Spleen (tissue), 7 donors: ENCODE data around the gene SDS.
"Not testable (repeated sequence)": the region's sequence is repeated elsewhere in the genome, so short reads cannot be mapped to it uniquely, and the experiment has no call there.

Experiments used
- POLR2A ChIP-seq, 3 donors: fragments of 450-650 bp; IDR thresholded peaks; one replicate each; pipeline ENCODE4 v1.5.1; 2017; ENCODE audit warnings: antibody characterized with exemption in 3 of 3, mild to moderate bottlenecking in 1 of 3
- POLR2AphosphoS5 ChIP-seq, 3 donors: sonication (generic); formaldehyde crosslinking; IDR thresholded peaks; one replicate each; pipeline ENCODE4 v1.5.1; 2017; ENCODE audit warnings: antibody characterized with exemption in 3 of 3
- TF ChIP-seq, protein P1 (sequence below), 11 experiments: fragments of 200-600 bp in 7 of 11; fragments of 450-650 bp in 4 of 11; sonication (generic) in 4 of 11; IDR thresholded peaks in 8 of 11; conservative IDR thresholded peaks in 3 of 11; 1 replicate in 7 of 11; 2 replicates in 4 of 11; pipeline versions ENCODE4 v1.4.0 to v1.8.0; 2016 to 2021; ENCODE audit warnings: antibody characterized with exemption in 11 of 11, inconsistent platforms in 4 of 11, mild to moderate bottlenecking in 1 of 11
- donor health status: DM: no; HTN: no; CAD: no; lungs with moderate emphysema.
- donor health status: DM: no; HTN: no; CAD: no.
- donor health status: DM: no; HTN: no; CAD: no.

DNA sequence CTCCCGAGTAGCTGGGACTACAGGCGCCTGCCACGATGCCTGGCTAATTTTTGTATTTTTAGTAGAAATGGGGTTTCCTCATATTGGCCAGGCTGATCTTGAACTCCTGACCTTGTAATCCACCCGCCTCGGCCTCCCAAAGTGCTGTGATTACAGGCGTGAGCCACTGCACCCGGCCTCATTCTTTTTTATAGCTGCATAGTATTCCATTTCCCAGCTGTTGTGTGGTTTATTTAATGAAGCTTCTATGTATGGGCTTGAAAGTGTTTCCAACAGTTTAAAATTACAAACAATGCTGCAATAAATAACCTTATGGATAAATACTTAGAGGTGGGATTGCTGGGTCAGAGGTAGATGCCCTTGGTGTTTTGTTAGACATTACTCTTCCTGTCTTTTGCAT lies 49.5 kb downstream of the SDS start:
- TF ChIP-seq, protein P1, sequence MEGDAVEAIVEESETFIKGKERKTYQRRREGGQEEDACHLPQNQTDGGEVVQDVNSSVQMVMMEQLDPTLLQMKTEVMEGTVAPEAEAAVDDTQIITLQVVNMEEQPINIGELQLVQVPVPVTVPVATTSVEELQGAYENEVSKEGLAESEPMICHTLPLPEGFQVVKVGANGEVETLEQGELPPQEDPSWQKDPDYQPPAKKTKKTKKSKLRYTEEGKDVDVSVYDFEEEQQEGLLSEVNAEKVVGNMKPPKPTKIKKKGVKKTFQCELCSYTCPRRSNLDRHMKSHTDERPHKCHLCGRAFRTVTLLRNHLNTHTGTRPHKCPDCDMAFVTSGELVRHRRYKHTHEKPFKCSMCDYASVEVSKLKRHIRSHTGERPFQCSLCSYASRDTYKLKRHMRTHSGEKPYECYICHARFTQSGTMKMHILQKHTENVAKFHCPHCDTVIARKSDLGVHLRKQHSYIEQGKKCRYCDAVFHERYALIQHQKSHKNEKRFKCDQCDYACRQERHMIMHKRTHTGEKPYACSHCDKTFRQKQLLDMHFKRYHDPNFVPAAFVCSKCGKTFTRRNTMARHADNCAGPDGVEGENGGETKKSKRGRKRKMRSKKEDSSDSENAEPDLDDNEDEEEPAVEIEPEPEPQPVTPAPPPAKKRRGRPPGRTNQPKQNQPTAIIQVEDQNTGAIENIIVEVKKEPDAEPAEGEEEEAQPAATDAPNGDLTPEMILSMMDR (IDR thresholded peaks at IDR 0.05 in 8 of 11, conservative IDR thresholded peaks at IDR 0.05 in 3 of 11): not testable (repeated sequence)
- not testable (repeated sequence) for TF ChIP-seq POLR2A, POLR2AphosphoS5 (IDR thresholded peaks at IDR 0.05)
